Dendritic cell treated with granulocyte-macrophage colony-stimulating factor and Interleukin-4, amounts not matched to agents 40 ng/mL and 50 ng/mL, for 4 days (primary cell): ENCODE data around the gene MYCN.
A peak's percentile ranks its signal among the peaks of the same experiment; 100 is the strongest.

Experiments used
- H3K27ac Mint-ChIP-seq: one replicate; pipeline ENCODE4 v1.8.0; 2022; ENCODE audit warnings: mild to moderate bottlenecking, mixed read lengths
- H3K27me3 Mint-ChIP-seq: one replicate; pipeline ENCODE4 v1.8.0; 2022; ENCODE audit warnings: mild to moderate bottlenecking, mixed read lengths
- H3K36me3 Mint-ChIP-seq: one replicate; pipeline ENCODE4 v1.8.0; 2022; ENCODE audit warnings: low read depth, mixed read lengths
- H3K4me1 Mint-ChIP-seq: one replicate; pipeline ENCODE4 v1.8.0; 2022; ENCODE audit warnings: low read depth, mixed read lengths
- H3K4me3 Mint-ChIP-seq: one replicate; pipeline ENCODE4 v1.8.0; 2022; ENCODE audit warnings: mild to moderate bottlenecking, moderate library complexity, mixed read lengths
- H3K9me3 Mint-ChIP-seq: one replicate; pipeline ENCODE4 v1.8.0; 2022; ENCODE audit warnings: mixed read lengths
- intact Hi-C: fragments of 100-400 bp; cut with micrococcal nuclease; formaldehyde crosslinking; loops from one replicate; pipeline ENCODE4 v1.15.0; 2022

MYCN gene

GRCh38 chr2:15939854-15940660, at the start of gene MYCN:
Gene MYCN (plus strand): TSS chr2:15940550. CDS start chr2:15942065, 1,515 bp downstream.
- Mint-ChIP-seq H3K9me3 (no peaks in the 10 kb centered on the region), H3K4me1 (peaks cover 23% of the 10 kb centered on the region), H3K4me3 (peak within 1 kb of the TSS; percentile 66), H3K27me3 (peaks cover 73% of the 10 kb centered on the region), H3K36me3 (no peaks in the 10 kb centered on the region), H3K27ac (no peak within 1 kb of the TSS)
- intact Hi-C loops = loop anchor here (2.0 to 5.0 kb wide), 4 partner anchors 279 to 569 kb away; no protein-coding TSS in a partner anchor

- Mint-ChIP-seq H3K4me1 (no peaks in the 10 kb centered on the region), H3K27ac (no peak overlapping the region), H3K36me3 (no peaks in the 10 kb centered on the region), H3K4me3 (no peak overlapping the region), H3K9me3 (no peaks in the 10 kb centered on the region), H3K27me3 (no peaks in the 10 kb centered on the region)
- intact Hi-C loops = no loop called here
Measured at GRCh38 chr2:15890936-15891905, 49.1 kb upstream of the MYCN start.

GRCh38 chr2:15892151-15892880, 48.0 kb upstream of the MYCN start:
- intact Hi-C loops = no loop called here

GRCh38 chr2:15893085-15893484, 47.3 kb upstream of the MYCN start:
- peaks cover 18% of the 10 kb centered on the region for H3K9me3 Mint-ChIP-seq
- intact Hi-C loops = no loop called here
- no peaks in the 10 kb centered on the region for H3K27me3 Mint-ChIP-seq
- H3K4me1 Mint-ChIP-seq = no peaks in the 10 kb centered on the region
- no peaks in the 10 kb centered on the region for H3K36me3 Mint-ChIP-seq
- H3K27ac Mint-ChIP-seq = no peak overlapping the region
- H3K4me3 Mint-ChIP-seq = no peak overlapping the region

More at GRCh38 chr2:15892151-15892880, 48.0 kb upstream of the MYCN start:
- Mint-ChIP-seq H3K9me3 (peaks cover 10% of the 10 kb centered on the region), H3K27me3 (no peaks in the 10 kb centered on the region), H3K4me1 (no peaks in the 10 kb centered on the region), H3K27ac (no peak overlapping the region), H3K36me3 (no peaks in the 10 kb centered on the region), H3K4me3 (no peak overlapping the region)

- H3K4me1 Mint-ChIP-seq = no peaks in the 10 kb centered on the region
Measured at GRCh38 chr2:15893689-15894480, 46.5 kb upstream of the MYCN start.

GRCh38 chr2:15894481-15895144, 45.7 kb upstream of the MYCN start:
- Mint-ChIP-seq H3K27ac (no peak overlapping the region), H3K4me1 (no peaks in the 10 kb centered on the region), H3K36me3 (no peaks in the 10 kb centered on the region), H3K27me3 (no peaks in the 10 kb centered on the region), H3K4me3 (no peak overlapping the region), H3K9me3 (peaks cover 26% of the 10 kb centered on the region)
- intact Hi-C loops = no loop called here

More at GRCh38 chr2:15893689-15894480, 46.5 kb upstream of the MYCN start:
- no peaks in the 10 kb centered on the region for H3K36me3 Mint-ChIP-seq
- no peak overlapping the region for H3K27ac Mint-ChIP-seq
- intact Hi-C loops = no loop called here
- peaks cover 21% of the 10 kb centered on the region for H3K9me3 Mint-ChIP-seq
- H3K4me3 Mint-ChIP-seq = no peak overlapping the region
- H3K27me3 Mint-ChIP-seq = no peaks in the 10 kb centered on the region

- no peaks in the 10 kb centered on the region for H3K36me3 Mint-ChIP-seq
- no peaks in the 10 kb centered on the region for H3K27me3 Mint-ChIP-seq
- H3K4me1 Mint-ChIP-seq = no peaks in the 10 kb centered on the region
- H3K9me3 Mint-ChIP-seq = peaks cover 29% of the 10 kb centered on the region
- H3K27ac Mint-ChIP-seq = no peak overlapping the region
- intact Hi-C loops = no loop called here
- H3K4me3 Mint-ChIP-seq = no peak overlapping the region
Measured at GRCh38 chr2:15895615-15896469, 44.5 kb upstream of the MYCN start.

GRCh38 chr2:15896859-15897258, 43.5 kb upstream of the MYCN start:
- H3K27me3 Mint-ChIP-seq = no peaks in the 10 kb centered on the region
- no peak overlapping the region for H3K4me3 Mint-ChIP-seq
- H3K27ac Mint-ChIP-seq = no peak overlapping the region
- no peaks in the 10 kb centered on the region for H3K4me1 Mint-ChIP-seq
- peaks cover 37% of the 10 kb centered on the region for H3K9me3 Mint-ChIP-seq
- intact Hi-C loops = no loop called here
- no peaks in the 10 kb centered on the region for H3K36me3 Mint-ChIP-seq

GRCh38 chr2:15897431-15898098, 42.8 kb upstream of the MYCN start:
- Mint-ChIP-seq H3K4me1 (no peaks in the 10 kb centered on the region), H3K36me3 (no peaks in the 10 kb centered on the region), H3K27ac (no peak overlapping the region), H3K4me3 (no peak overlapping the region), H3K27me3 (no peaks in the 10 kb centered on the region), H3K9me3 (peaks cover 37% of the 10 kb centered on the region)
- intact Hi-C loops = no loop called here

GRCh38 chr2:15899327-15899612, 41.1 kb upstream of the MYCN start:
- Mint-ChIP-seq H3K27me3 (no peaks in the 10 kb centered on the region), H3K4me3 (no peak overlapping the region), H3K27ac (no peak overlapping the region), H3K9me3 (peaks cover 37% of the 10 kb centered on the region), H3K36me3 (no peaks in the 10 kb centered on the region), H3K4me1 (no peaks in the 10 kb centered on the region)
- intact Hi-C loops = no loop called here

- Mint-ChIP-seq H3K27ac (no peak overlapping the region), H3K36me3 (no peaks in the 10 kb centered on the region), H3K4me1 (no peaks in the 10 kb centered on the region), H3K9me3 (peaks cover 37% of the 10 kb centered on the region), H3K4me3 (no peak overlapping the region), H3K27me3 (no peaks in the 10 kb centered on the region)
- intact Hi-C loops = no loop called here
Measured at GRCh38 chr2:15899751-15900493, 40.4 kb upstream of the MYCN start.
